ENCODE measurements around the gene TMC1.

The TMC1 gene

GRCh38 chr9:72816666-72817065, 295.3 kb downstream of the TMC1 start:
- H3K27ac ChIP-seq: no peak overlapping the region
- no peak for TF ChIP-seq ZFX (IDR thresholded peaks at IDR 0.05)
- TF ChIP-seq CTCF (conservative IDR thresholded peaks at IDR 0.05): no peak

- TF ChIP-seq CTCF (conservative IDR thresholded peaks at IDR 0.05) (no peak), ZFX (IDR thresholded peaks at IDR 0.05) (no peak)
- H3K27ac ChIP-seq: no peak overlapping the region
Observed at GRCh38 chr9:72817413-72817812, 296.0 kb downstream of the TMC1 start.

- no peak for TF ChIP-seq ZFX (IDR thresholded peaks at IDR 0.05)
- no peak for TF ChIP-seq CTCF (conservative IDR thresholded peaks at IDR 0.05)
- no peak overlapping the region for H3K27ac ChIP-seq
Observed at GRCh38 chr9:72818385-72818784, 297.0 kb downstream of the TMC1 start.

GRCh38 chr9:72823971-72824370, 302.6 kb downstream of the TMC1 start:
- TF ChIP-seq CTCF (conservative IDR thresholded peaks at IDR 0.05) (no peak), ZFX (IDR thresholded peaks at IDR 0.05) (no peak)
- H3K27ac ChIP-seq: no peak overlapping the region

- no peak for TF ChIP-seq CTCF (conservative IDR thresholded peaks at IDR 0.05)
- TF ChIP-seq ZFX (IDR thresholded peaks at IDR 0.05): no peak
- H3K27ac ChIP-seq: no peak overlapping the region
Observed at GRCh38 chr9:72826996-72827949, 305.9 kb downstream of the TMC1 start.

GRCh38 chr9:72827950-72828731, 306.7 kb downstream of the TMC1 start:
- TF ChIP-seq ZFX (IDR thresholded peaks at IDR 0.05) (no peak), CTCF (conservative IDR thresholded peaks at IDR 0.05) (no peak)
- no peak overlapping the region for H3K27ac ChIP-seq

GRCh38 chr9:72834994-72835393, 313.6 kb downstream of the TMC1 start:
- H3K27ac ChIP-seq: no peak overlapping the region
- no peak for TF ChIP-seq CTCF (conservative IDR thresholded peaks at IDR 0.05)
- TF ChIP-seq ZFX (IDR thresholded peaks at IDR 0.05): no peak
